Endothelial cell of umbilical vein (primary cell): ENCODE data around the gene CCDC138. TPM values are rescaled to one million over a fixed set of nuclear protein-coding genes. Genes with fewer than 3 reads are reported as not detected.

Experiments used
- BruUV-seq: library from RNA; stranded (reverse); fragments of 400-500 nt; replicated peaks from 2 replicates; lab custom pipeline; 2021; lab: Mats Ljungman, UMichigan
- CTCF ChIA-PET: fragments of 300-600, 350-600 bp; sonication (Branson Sonifier 250); formaldehyde crosslinking; loops from one replicate; lab custom pipeline; 2021; ENCODE audit warnings: antibody characterized with exemption, inconsistent platforms; lab: Charles Lee
- POLR2A ChIA-PET: fragments of 300-600, 350-600 bp; sonication (Branson Sonifier 250); formaldehyde crosslinking; loops from one replicate; lab custom pipeline; 2021; ENCODE audit warnings: antibody characterized with exemption, inconsistent platforms; lab: Charles Lee
- DNase-seq: peaks from one replicate; pipeline ENCODE4 v3.0.0-alpha.2; 2011; ENCODE audit warnings: low read depth, low spot score
- FAIRE-seq: peaks from 2 replicates; lab custom pipeline; 2011; peaks lifted over from hg19 to GRCh38; lab: Jason Lieb, UNC
- H2AFZ ChIP-seq: 2 replicates; pipeline ENCODE4 v1.6.0; 2012; ENCODE audit warnings: low read depth, low read length, control low read depth, inconsistent platforms
- H3K27ac ChIP-seq: 2 replicates; pipeline ENCODE4 v1.5.1; 2011; ENCODE audit warnings: low read depth, mild to moderate bottlenecking, control low read depth, low read length, moderate library complexity; ENCODE audit not compliant: insufficient read depth
- H3K27me3 ChIP-seq, 2 experiments: 2 replicates each; pipeline versions ENCODE4 v1.6.0 to v1.6.1; 2011; ENCODE audit warnings: low read length in 2 of 2, mixed read lengths in 1 of 2; ENCODE audit not compliant: control insufficient read depth in 2 of 2, insufficient read depth in 2 of 2
- H3K36me3 ChIP-seq, 2 experiments: 2 replicates in 1 of 2; 3 replicates in 1 of 2; pipeline ENCODE4 v1.5.1; 2011; ENCODE audit warnings: low read length in 2 of 2, mild to moderate bottlenecking in 1 of 2, moderate library complexity in 1 of 2; ENCODE audit not compliant: control insufficient read depth in 2 of 2, insufficient read depth in 2 of 2; ENCODE audit errors: extremely low read depth in 1 of 2
- H3K4me1 ChIP-seq: 3 replicates; pipeline ENCODE4 v1.5.1; 2011; ENCODE audit warnings: mild to moderate bottlenecking, low read length; ENCODE audit not compliant: control insufficient read depth, insufficient read depth; ENCODE audit errors: extremely low read depth
- H3K4me2 ChIP-seq: 2 replicates; pipeline ENCODE4 v1.6.1; 2011; ENCODE audit warnings: low read length, control low read depth, mixed read lengths; ENCODE audit not compliant: insufficient read depth
- H3K4me3 ChIP-seq, 3 experiments: fragments of 200-600 bp in 1 of 3; sonication (generic), shearing (Covaris generic) in 1 of 3; replicated peaks in 1 of 3; 2 replicates each; pipeline ENCODE4 v1.5.1; 2011 to 2016; ENCODE audit warnings: control low read depth in 3 of 3, low read length in 3 of 3, mild to moderate bottlenecking in 2 of 3, inconsistent platforms in 1 of 3, low read depth in 1 of 3, moderate library complexity in 1 of 3; ENCODE audit not compliant: insufficient read depth in 1 of 3
- H3K79me2 ChIP-seq: 2 replicates; pipeline ENCODE4 v1.6.0; 2012; ENCODE audit warnings: low read length, inconsistent platforms; ENCODE audit not compliant: control insufficient read depth, insufficient read depth
- H3K9ac ChIP-seq: replicated peaks from 2 replicates; pipeline ENCODE3; 2011; ENCODE audit warnings: low read length, control low read depth; ENCODE audit not compliant: insufficient read depth; ENCODE audit errors: extremely low read depth
- H3K9me1 ChIP-seq: replicated peaks from 3 replicates; pipeline ENCODE4 v1.6.0; 2011; ENCODE audit warnings: mild to moderate bottlenecking, low read length; ENCODE audit not compliant: control insufficient read depth, insufficient read depth; ENCODE audit errors: extremely low read depth
- H3K9me3 ChIP-seq: replicated peaks from 2 replicates; pipeline ENCODE4 v1.5.1; 2012; ENCODE audit warnings: low read length, inconsistent platforms; ENCODE audit not compliant: control insufficient read depth, insufficient read depth
- H4K20me1 ChIP-seq: replicated peaks from 2 replicates; pipeline ENCODE3; 2011; ENCODE audit warnings: mild to moderate bottlenecking, low read length; ENCODE audit not compliant: control insufficient read depth, insufficient read depth; ENCODE audit errors: extremely low read depth
- CTCF ChIP-seq, 2 donors: IDR thresholded peaks; 1 replicate in 1 of 2; 2 replicates in 1 of 2; pipeline ENCODE4 v1.5.1; 2011; ENCODE audit warnings: low read length in 2 of 2, mild to moderate bottlenecking in 2 of 2, moderate library complexity in 2 of 2, control low read depth in 1 of 2, inconsistent platforms in 1 of 2, low read depth in 1 of 2; ENCODE audit not compliant: insufficient read depth in 1 of 2; ENCODE audit errors: extremely low read depth in 1 of 2
- EZH2 ChIP-seq: IDR thresholded peaks from 2 replicates; pipeline ENCODE4 v1.6.1; 2012; ENCODE audit warnings: borderline replicate concordance, low read depth, mild to moderate bottlenecking, moderate library complexity, low read length, inconsistent platforms; ENCODE audit not compliant: severe bottlenecking
- FOS ChIP-seq: IDR thresholded peaks from 2 replicates; pipeline ENCODE4 v1.6.1; 2011; ENCODE audit warnings: mild to moderate bottlenecking, low read length, moderate library complexity, borderline replicate concordance; ENCODE audit not compliant: insufficient read depth
- GATA2 ChIP-seq: IDR thresholded peaks from 2 replicates; pipeline ENCODE4 v1.7.0; 2011; ENCODE audit warnings: low read depth, mild to moderate bottlenecking, moderate library complexity, mixed read lengths, low read length; ENCODE audit not compliant: insufficient read length, insufficient read depth
- JUN ChIP-seq: IDR thresholded peaks from 2 replicates; pipeline ENCODE4 v1.6.1; 2011; ENCODE audit warnings: borderline replicate concordance, low read depth; ENCODE audit not compliant: insufficient read length, insufficient read depth
- MAX ChIP-seq: IDR thresholded peaks from 2 replicates; pipeline ENCODE4 v1.6.1; 2011; ENCODE audit not compliant: insufficient read depth, insufficient read length
- MYC ChIP-seq: IDR thresholded peaks from one replicate; pipeline ENCODE4 v1.6.1; 2011; ENCODE audit warnings: mild to moderate bottlenecking, low read depth, low read length
- POLR2A ChIP-seq: IDR thresholded peaks from 2 replicates; pipeline ENCODE4 v1.6.1; 2012; ENCODE audit warnings: low read depth, mild to moderate bottlenecking, control low read depth, low read length
- POLR2AphosphoS5 ChIP-seq: IDR thresholded peaks from 2 replicates; pipeline ENCODE4 v1.6.1; 2012; ENCODE audit warnings: low read depth, mild to moderate bottlenecking, control low read depth, low read length, moderate library complexity; ENCODE audit not compliant: insufficient read depth
- dilution Hi-C: fragments of 300-500 bp; cut with MboI; formaldehyde crosslinking; loops from one replicate; pipeline ENCODE4 v1.15.0; 2019; ENCODE audit warnings: low sequenced_read_pairs; ENCODE audit not compliant: extremely low pct_ligation_motif_present
- intact Hi-C: fragments of 100-400 bp; cut with micrococcal nuclease; formaldehyde crosslinking; loops from one replicate; pipeline ENCODE4 v1.10.0; 2022
- polyA plus RNA-seq, 4 experiments: library from polyadenylated mRNA; depleted of rRNA in 3 of 4; stranded (reverse) in 3 of 4; unstranded in 1 of 4; fragments of >200 nt; gene quantifications; 2 replicates each; pipeline versions ENCODE4 v1.2.1 to v1.2.3, GENCODE V29; 2011 to 2012; ENCODE audit warnings: missing spikeins in 1 of 4
- total RNA-seq: library from RNA; stranded (reverse); gene quantifications from 2 replicates; pipeline ENCODE4 v1.2.3, GENCODE V29; 2021

The CCDC138 gene
- total and polyA plus RNA-seq, 2 donors (not counting 3 experiments of a cell fraction or from before 2014, with no cell fraction given) = 1.5 to 10.8 TPM

GRCh38 chr2:108878276-108878675, 91.7 kb downstream of the CCDC138 start:
- POLR2A ChIA-PET = no interaction called here
- dilution Hi-C loops = no loop called here
- no peaks in the 10 kb centered on the region for H3K4me1 ChIP-seq
- no peak overlapping the region for H3K27ac ChIP-seq
- intact Hi-C loops = no loop called here
- H3K4me3 ChIP-seq = no peak overlapping the region
- H2AFZ ChIP-seq = no peak overlapping the region
- no TSS peak for BruUV-seq
- H3K9me1 ChIP-seq = no peaks in the 10 kb centered on the region
- DNase-seq (no peak), FAIRE-seq (no peak)
- no peaks in the 10 kb centered on the region for H3K79me2 ChIP-seq
- no peaks in the 10 kb centered on the region for H3K27me3 ChIP-seq
- H3K9ac ChIP-seq = no peak overlapping the region
- no peak overlapping the region for H3K4me2 ChIP-seq
- H3K9me3 ChIP-seq = no peaks in the 10 kb centered on the region
- no peaks in the 10 kb centered on the region for H3K36me3 ChIP-seq
- TF ChIP-seq MAX (no peak), POLR2AphosphoS5 (no peak), EZH2 (no peak), JUN (no peak), GATA2 (no peak), FOS (no peak), MYC (no peak), POLR2A (no peak), CTCF (IDR thresholded peaks at IDR 0.05; ENCODE audit: extremely low read depth in 1 of 2, insufficient read depth in 1 of 2, low read depth in 1 of 2, low read length in 2 of 2) (no peak)
- H4K20me1 ChIP-seq = no peaks in the 10 kb centered on the region
- CTCF ChIA-PET = no interaction called here
